HG02798 (cell line): ENCODE measurements around the gene PTPRQ.

Source experiments
- ATAC-seq: cut with Tn5 transposase; IDR thresholded peaks from one replicate; pipeline ENCODE4 v1.9.1; 2021; ENCODE audit warnings: mild to moderate bottlenecking; ENCODE audit not compliant: unreplicated experiment, poor library complexity

Gene PTPRQ

GRCh38 chr12:80698256-80698655 lies 254.2 kb downstream of the PTPRQ start:
- ATAC-seq, result no peak

- ATAC-seq, result no peak
Measured at GRCh38 chr12:80698847-80699542, 255.0 kb downstream of the PTPRQ start.

- no peak for ATAC-seq
Measured at GRCh38 chr12:80700327-80700726, 256.3 kb downstream of the PTPRQ start.

GRCh38 chr12:80701388-80701787 lies 257.4 kb downstream of the PTPRQ start:
- ATAC-seq, result no peak

- peak; percentile 90 for ATAC-seq
Measured at GRCh38 chr12:80702889-80703805, 259.1 kb downstream of the PTPRQ start.

- ATAC-seq, result no peak
Measured at GRCh38 chr12:80704420-80704819, 260.4 kb downstream of the PTPRQ start.

GRCh38 chr12:80707126-80707829 lies 263.2 kb downstream of the PTPRQ start, which contains the start of gene MYF6:
TSS of gene MYF6 (plus strand) at chr12:80707634. CDS start at chr12:80707720, 86 bp downstream.
- ATAC-seq, result no peak

- no peak for ATAC-seq
Measured at GRCh38 chr12:80707830-80708258, 263.8 kb downstream of the PTPRQ start.

- ATAC-seq, result no peak
Measured at GRCh38 chr12:80708259-80708974, 264.4 kb downstream of the PTPRQ start.

- no peak for ATAC-seq
Measured at GRCh38 chr12:80708975-80709328, 264.9 kb downstream of the PTPRQ start.

GRCh38 chr12:80709811-80710726 lies 266.0 kb downstream of the PTPRQ start:
- peak; percentile 67 for ATAC-seq

- peak; percentile 16 for ATAC-seq
Measured at GRCh38 chr12:80710727-80711449, 266.9 kb downstream of the PTPRQ start.

GRCh38 chr12:80711866-80712265 lies 267.8 kb downstream of the PTPRQ start:
- ATAC-seq, result no peak

- no peak for ATAC-seq
Measured at GRCh38 chr12:80712866-80713265, 268.8 kb downstream of the PTPRQ start.

GRCh38 chr12:80713419-80713818 lies 269.4 kb downstream of the PTPRQ start:
- ATAC-seq, result no peak

GRCh38 chr12:80714055-80714454 lies 270.0 kb downstream of the PTPRQ start:
- ATAC-seq, result no peak

GRCh38 chr12:80714846-80715245 lies 270.8 kb downstream of the PTPRQ start:
- ATAC-seq, result no peak

- ATAC-seq, result no peak
Measured at GRCh38 chr12:80715713-80716249, 271.7 kb downstream of the PTPRQ start.
